ENCODE measurements around the gene ADIG. TPM values are rescaled to one million over a fixed set of nuclear protein-coding genes. Genes with fewer than 3 reads are reported as not detected.

The ADIG gene
- total RNA-seq, 4 donors from 2014 or later = not detected

GRCh38 chr20:38583306-38583705 is 2.3 kb downstream of the ADIG start:
- Histone ChIP-seq H3K27me3 (peaks cover 10% of the 10 kb centered on the region), H3K4me3 (no peak overlapping the region), H3K36me3 (no peaks in the 10 kb centered on the region), H3K9me3 (no peaks in the 10 kb centered on the region), H3K4me1 (no peaks in the 10 kb centered on the region), H3K27ac (no peak overlapping the region)
- DNase-seq = no peak
- intact Hi-C loops (cut with DNase I; ENCODE audit: low total_unique reads) (no loop called here), in situ Hi-C loops (cut with MboI; ENCODE audit: low pct_ligation_motif_present in 1 of 4, low pct_unique_long_range_greater_than_20kb in 1 of 4, low sequenced_read_pairs in 3 of 4) (no loop called here)
- no peak for TF ChIP-seq EP300 (IDR thresholded peaks at IDR 0.05; ENCODE audit: low read depth)
- no peak for TF ChIP-seq CTCF (IDR thresholded peaks at IDR 0.05)
- TF ChIP-seq POLR2A (IDR thresholded peaks at IDR 0.05) = no peak
- TF ChIP-seq POLR2AphosphoS5 (IDR thresholded peaks at IDR 0.05) = no peak
- WGBS, 2 donors (ENCODE audit: low coverage in 1 of 2) = 83% methylated on average over 4 of the region's 4 CpGs; no CpG with 5 or more reads in 1 of the 2 donors

- TF ChIP-seq POLR2AphosphoS5 (IDR thresholded peaks at IDR 0.05) = no peak
- TF ChIP-seq CTCF (IDR thresholded peaks at IDR 0.05) = no peak
- TF ChIP-seq POLR2A (IDR thresholded peaks at IDR 0.05) = no peak
- TF ChIP-seq EP300 (IDR thresholded peaks at IDR 0.05; ENCODE audit: low read depth) = no peak
- WGBS, 2 donors (ENCODE audit: low coverage in 1 of 2) = 33 to 44% methylated on average over 1 to 7 of the region's 7 CpGs
- H3K36me3 ChIP-seq = no peaks in the 10 kb centered on the region
- intact Hi-C loops (cut with DNase I; ENCODE audit: low total_unique reads) (no loop called here), in situ Hi-C loops (cut with MboI; ENCODE audit: low pct_ligation_motif_present in 1 of 4, low pct_unique_long_range_greater_than_20kb in 1 of 4, low sequenced_read_pairs in 3 of 4) (no loop called here)
- H3K4me3 ChIP-seq = no peak overlapping the region
- no peaks in the 10 kb centered on the region for H3K9me3 ChIP-seq
- H3K4me1 ChIP-seq = no peaks in the 10 kb centered on the region
- DNase-seq = no peak
- H3K27me3 ChIP-seq = peaks cover 10% of the 10 kb centered on the region
- H3K27ac ChIP-seq = no peak overlapping the region
These were observed 3.2 kb downstream of the ADIG start for GRCh38 chr20:38584099-38584763.

GRCh38 chr20:38585404-38586180 is 4.6 kb downstream of the ADIG start:
- no peaks in the 10 kb centered on the region for H3K4me1 ChIP-seq
- DNase-seq = no peak
- intact Hi-C loops (cut with DNase I; ENCODE audit: low total_unique reads) (no loop called here), in situ Hi-C loops (cut with MboI; ENCODE audit: low pct_ligation_motif_present in 1 of 4, low pct_unique_long_range_greater_than_20kb in 1 of 4, low sequenced_read_pairs in 3 of 4) (no loop called here)
- H3K9me3 ChIP-seq = no peaks in the 10 kb centered on the region
- no peaks in the 10 kb centered on the region for H3K36me3 ChIP-seq
- TF ChIP-seq POLR2A (IDR thresholded peaks at IDR 0.05) (no peak), EP300 (IDR thresholded peaks at IDR 0.05; ENCODE audit: low read depth) (no peak), CTCF (IDR thresholded peaks at IDR 0.05) (no peak), POLR2AphosphoS5 (IDR thresholded peaks at IDR 0.05) (no peak)
- H3K4me3 ChIP-seq = no peak overlapping the region
- no peak overlapping the region for H3K27ac ChIP-seq
- peaks cover 10% of the 10 kb centered on the region for H3K27me3 ChIP-seq
- 72 to 87% methylated on average over 4 to 10 of the region's 10 CpGs for WGBS, 2 donors (ENCODE audit: low coverage in 1 of 2)

GRCh38 chr20:38586181-38586525 is 5.2 kb downstream of the ADIG start:
- peaks cover 10% of the 10 kb centered on the region for H3K27me3 ChIP-seq
- intact Hi-C loops (cut with DNase I; ENCODE audit: low total_unique reads) = no loop called here
- H3K4me3 ChIP-seq = no peak overlapping the region
- in situ Hi-C loops (cut with MboI; ENCODE audit: low pct_ligation_motif_present in 1 of 4, low pct_unique_long_range_greater_than_20kb in 1 of 4, low sequenced_read_pairs in 3 of 4) = no loop called here
- no peaks in the 10 kb centered on the region for H3K9me3 ChIP-seq
- H3K36me3 ChIP-seq = no peaks in the 10 kb centered on the region
- DNase-seq = no peak
- H3K27ac ChIP-seq = no peak overlapping the region
- H3K4me1 ChIP-seq = no peaks in the 10 kb centered on the region
- WGBS, 2 donors (ENCODE audit: low coverage in 1 of 2) = 50 to 75% methylated on average over 2 to 3 of the region's 3 CpGs
- no peak for TF ChIP-seq POLR2A (IDR thresholded peaks at IDR 0.05)
- no peak for TF ChIP-seq CTCF (IDR thresholded peaks at IDR 0.05)
- no peak for TF ChIP-seq EP300 (IDR thresholded peaks at IDR 0.05; ENCODE audit: low read depth)
- TF ChIP-seq POLR2AphosphoS5 (IDR thresholded peaks at IDR 0.05) = no peak
